CD4-positive, alpha-beta T cell treated with Interleukin-17A for 4 hours (primary cell): Measurements from ENCODE around the gene HIVEP1.
"Not testable (repeated sequence)": the region's sequence is repeated elsewhere in the genome, so short reads cannot be mapped to it uniquely, and the experiment has no call there.

Source experiments
- DNase-seq: peaks from one replicate; pipeline ENCODE4 v3.0.0-alpha.2; 2020; ENCODE audit warnings: mixed read lengths

HIVEP1 gene

DNA sequence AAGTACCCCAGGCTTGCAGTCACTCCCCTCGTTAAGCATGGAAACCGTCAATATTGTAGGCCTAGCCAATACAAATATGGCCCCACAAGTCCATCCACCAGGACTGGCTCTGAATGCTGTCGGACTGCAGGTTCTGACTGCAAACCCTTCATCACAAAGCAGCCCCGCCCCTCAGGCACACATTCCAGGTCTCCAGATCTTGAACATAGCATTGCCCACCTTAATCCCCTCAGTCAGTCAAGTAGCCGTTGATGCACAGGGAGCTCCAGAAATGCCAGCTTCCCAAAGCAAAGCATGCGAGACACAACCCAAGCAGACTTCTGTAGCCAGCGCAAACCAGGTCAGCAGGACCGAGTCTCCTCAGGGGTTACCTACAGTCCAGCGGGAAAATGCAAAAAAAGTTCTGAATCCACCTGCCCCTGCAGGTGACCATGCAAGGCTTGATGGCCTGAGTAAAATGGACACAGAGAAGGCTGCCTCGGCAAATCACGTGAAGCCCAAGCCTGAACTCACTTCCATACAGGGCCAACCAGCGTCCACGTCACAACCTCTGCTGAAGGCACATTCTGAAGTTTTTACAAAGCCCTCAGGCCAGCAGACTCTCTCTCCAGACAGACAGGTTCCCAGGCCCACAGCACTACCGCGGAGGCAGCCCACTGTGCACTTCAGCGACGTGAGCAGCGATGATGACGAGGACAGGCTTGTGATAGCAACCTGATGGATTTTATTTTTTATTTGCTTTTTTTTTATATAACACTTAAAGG is 151.8 kb downstream of the HIVEP1 start:
- DNase-seq, result no peak

DNA sequence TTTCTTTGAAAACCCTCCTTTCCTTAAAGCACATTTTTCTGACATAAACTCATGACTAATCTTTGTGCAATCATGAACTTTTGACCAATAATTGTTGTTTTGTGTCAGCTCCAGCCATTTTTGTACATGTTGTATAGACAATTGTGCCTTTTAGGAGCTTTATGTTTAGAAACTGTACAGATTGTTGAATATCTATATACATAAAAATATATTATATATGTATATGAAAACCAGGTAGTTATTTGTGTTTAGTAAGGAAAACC is 152.3 kb downstream of the HIVEP1 start:
- DNase-seq, result no peak

DNA sequence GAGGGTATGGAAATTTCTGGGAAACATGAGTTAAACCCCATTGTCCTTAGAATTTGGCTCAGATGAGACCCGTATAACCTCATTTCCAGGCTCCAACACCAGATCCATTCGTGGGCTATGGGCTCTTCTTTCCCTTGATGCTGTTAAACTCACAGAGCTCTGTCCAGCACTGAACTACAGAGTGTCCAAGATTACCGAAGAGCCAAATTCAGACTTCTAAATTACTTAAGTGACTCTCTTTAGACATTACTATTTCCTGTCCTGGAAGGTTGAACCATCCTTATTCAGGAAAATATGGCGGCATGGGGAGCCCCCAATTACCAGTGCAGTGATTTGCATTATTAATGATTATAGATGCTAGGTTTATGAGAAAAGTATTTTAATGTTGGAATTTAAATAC is 153.2 kb downstream of the HIVEP1 start:
- no peak for DNase-seq

DNA sequence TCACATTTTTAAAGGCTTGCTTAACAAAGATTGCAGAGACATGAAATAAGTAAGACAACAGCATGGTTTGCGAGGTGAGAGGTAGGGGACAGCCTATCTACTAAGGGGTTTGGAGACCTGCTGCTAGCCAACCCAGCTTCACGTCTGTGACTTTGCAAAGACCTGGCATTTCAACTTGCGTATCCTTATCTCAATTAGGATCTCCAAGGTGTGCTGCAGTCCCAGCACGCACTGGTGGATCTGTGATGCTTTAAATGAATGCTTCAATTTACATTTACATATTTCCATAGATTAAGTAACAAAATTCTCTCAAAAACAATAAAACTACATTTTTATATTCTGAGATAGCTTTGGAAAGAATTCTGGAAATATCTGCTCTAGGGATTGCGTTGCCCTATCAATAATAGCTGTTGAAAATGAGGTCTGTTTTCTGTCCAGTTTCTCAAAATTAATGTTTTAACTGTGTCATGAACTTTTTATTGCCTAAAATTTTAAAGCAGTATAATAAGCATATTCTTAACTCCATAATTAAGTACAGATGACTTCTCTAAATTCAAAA is 153.7 kb downstream of the HIVEP1 start:
- DNase-seq, result no peak

DNA sequence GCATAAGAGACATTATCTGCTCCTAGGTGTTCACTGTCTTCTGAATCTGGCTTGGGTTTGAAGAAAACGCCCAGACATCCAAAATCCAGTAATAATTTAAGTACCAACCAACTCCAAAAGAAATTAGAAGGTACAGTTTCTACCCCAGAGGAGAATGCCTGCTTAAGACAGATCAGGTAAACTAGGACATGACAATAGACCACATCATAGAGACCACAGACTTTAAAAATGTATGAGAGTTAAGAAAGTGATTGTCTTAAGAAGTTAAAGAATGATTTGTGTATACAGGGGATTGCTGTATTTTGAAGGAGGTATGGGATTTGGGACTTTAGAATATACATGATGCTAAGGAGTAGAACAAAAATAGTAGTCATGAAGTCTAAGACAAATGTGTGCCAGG is 157.3 kb downstream of the HIVEP1 start:
- no peak for DNase-seq

GRCh38 chr6:12170351-12171092 is 158.4 kb downstream of the HIVEP1 start:
- DNase-seq, result no peak

DNA sequence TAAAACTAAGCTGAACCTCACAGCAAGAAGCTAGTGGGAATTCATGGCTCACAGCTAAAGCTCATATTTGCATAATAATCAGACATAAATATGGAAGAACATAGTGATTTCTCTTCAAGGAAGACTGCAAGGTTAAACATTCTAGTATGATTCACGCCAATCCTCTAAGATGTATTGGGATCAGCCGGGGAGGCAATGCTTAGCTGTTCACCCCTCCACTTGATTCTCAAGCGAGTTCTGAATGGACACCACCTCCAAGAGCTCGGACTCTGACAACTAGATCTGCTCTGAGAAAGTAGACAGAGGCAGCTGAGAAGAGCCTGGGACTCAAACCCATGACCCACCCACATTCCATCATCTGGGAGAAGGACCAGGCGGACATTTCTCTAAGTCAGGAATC is 159.6 kb downstream of the HIVEP1 start:
- no peak for DNase-seq

GRCh38 chr6:12172572-12172971 is 160.5 kb downstream of the HIVEP1 start:
- no peak for DNase-seq

DNA sequence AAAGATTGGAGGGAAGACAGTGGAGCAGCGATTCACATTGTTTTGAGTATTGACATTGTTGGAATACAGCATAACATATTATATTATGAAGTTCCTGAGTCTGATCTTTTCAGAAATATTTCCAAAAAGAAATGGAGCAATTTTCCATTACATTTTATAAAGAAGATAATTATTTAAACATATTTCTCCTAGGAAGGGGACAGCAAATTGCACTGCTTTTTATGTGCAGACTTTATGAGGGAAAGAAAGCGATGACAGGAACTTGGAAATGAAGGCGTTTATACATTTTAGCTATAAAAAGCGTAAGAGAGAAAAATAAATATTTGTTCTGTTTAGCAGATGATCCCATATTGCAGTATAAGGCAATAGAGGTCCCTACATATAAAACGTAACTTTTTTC is 161.1 kb downstream of the HIVEP1 start:
- DNase-seq, result no peak

GRCh38 chr6:12173661-12174060 is 161.5 kb downstream of the HIVEP1 start:
- no peak for DNase-seq

GRCh38 chr6:12174878-12175277 is 162.8 kb downstream of the HIVEP1 start:
- DNase-seq, result no peak

GRCh38 chr6:12175626-12176025 is 163.5 kb downstream of the HIVEP1 start:
- no peak for DNase-seq

DNA sequence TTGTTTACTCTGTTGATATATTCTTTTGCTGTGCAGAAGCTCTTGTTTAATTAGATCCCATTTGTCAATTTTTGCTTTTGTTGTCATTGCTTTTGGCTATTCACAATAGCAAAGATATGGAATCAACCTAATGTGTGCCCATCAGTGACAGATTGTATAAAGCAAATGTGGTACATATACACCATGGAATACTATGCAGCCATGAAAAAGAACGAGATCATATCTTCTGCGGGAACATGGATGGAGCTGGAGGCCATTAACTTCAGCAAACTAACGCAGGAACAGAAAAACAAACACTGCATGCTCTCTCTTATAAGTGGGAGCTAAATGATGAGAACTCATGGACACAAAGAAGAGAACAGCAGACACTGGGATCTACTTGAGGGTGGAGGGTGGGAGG is 164.7 kb downstream of the HIVEP1 start:
- DNase-seq, result not testable (repeated sequence)

DNA sequence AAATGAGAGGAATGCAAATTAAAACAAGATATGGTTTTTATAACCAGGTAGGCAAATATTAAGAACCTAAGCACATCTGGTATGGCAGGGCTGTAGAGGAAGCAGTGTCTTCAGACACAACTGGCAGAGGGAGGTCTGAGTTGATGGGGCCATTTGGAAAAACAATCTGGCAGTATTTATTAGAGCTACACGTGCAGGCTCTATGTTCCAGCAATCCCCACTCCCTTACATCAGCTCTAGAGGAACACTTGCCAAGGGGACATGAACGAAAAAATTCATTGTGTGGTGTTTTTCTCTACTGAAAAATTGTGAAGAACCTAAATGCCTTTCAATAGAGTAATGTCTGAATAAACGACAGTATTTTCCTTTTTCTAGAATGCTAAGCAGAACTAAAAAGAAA is 166.4 kb downstream of the HIVEP1 start:
- DNase-seq, result no peak

DNA sequence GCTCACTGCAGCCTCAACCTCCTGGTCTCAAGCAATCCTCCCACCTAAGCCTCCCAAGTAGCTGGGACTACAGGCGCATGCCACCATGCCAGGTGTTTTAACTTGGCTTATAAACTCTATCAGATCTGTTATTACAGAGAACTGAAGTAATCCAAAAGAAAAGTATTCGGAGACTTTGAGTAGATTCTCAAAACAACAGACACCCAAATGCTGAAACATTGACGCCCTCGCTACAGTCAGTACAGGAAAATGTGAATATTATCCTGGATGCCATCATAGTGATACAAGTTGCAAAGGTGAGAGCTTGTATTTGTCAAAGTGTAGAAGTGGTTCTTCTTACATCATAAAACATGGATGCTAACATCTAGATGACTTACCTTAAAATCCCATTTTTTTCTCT is 169.4 kb downstream of the HIVEP1 start:
- DNase-seq, result no peak

- DNase-seq, result no peak
Measured at GRCh38 chr6:12182676-12183075, 170.6 kb downstream of the HIVEP1 start.

DNA sequence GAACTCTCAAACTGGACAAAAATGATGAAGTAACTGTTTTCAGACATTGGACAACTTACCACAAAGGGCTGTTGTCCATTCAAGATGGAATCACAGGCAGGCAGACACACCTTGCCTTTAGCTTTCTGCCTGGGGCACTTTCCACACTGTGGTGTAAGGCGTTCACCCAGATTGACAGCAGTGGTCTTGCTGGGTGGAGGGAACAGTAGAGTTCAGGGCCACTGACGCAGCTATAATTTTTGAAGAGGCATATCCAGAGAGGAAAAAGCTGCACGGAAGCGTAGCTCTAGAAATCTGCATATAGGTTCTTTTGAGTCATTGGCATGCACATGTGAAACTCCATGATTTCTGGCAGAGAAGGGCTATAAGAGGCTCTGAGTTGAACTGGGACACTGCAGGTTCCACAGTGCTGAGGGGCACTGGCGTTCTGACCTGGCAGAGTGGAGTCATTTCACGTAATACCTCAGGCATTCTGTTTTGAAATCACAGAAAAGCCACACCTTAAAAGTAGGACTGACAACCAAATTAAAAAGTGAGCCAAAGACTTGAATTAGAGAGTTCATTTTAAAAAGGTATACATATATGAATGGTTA is 173.1 kb downstream of the HIVEP1 start:
- DNase-seq, result no peak

GRCh38 chr6:12186528-12186927 is 174.4 kb downstream of the HIVEP1 start:
- no peak for DNase-seq

DNA sequence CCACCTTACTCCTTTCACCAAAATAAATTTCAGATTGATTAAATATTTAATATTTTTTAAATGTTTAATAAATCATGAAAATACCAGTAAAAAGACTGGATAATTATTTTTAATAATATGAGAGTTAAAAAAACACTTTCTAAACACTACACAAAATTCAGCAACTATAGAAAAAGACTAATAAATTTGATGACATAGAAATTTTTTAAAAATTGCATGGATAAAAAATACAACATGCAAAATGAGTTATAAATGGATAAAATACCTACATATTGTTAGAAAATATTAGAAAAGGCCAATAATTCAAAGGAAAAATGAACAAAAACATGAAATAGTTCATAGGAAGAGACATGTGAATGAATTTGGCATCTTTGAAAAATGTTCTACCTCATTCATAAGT is 177.0 kb downstream of the HIVEP1 start:
- no peak for DNase-seq

- DNase-seq, result no peak
Measured at GRCh38 chr6:12189661-12190060, 177.5 kb downstream of the HIVEP1 start.

DNA sequence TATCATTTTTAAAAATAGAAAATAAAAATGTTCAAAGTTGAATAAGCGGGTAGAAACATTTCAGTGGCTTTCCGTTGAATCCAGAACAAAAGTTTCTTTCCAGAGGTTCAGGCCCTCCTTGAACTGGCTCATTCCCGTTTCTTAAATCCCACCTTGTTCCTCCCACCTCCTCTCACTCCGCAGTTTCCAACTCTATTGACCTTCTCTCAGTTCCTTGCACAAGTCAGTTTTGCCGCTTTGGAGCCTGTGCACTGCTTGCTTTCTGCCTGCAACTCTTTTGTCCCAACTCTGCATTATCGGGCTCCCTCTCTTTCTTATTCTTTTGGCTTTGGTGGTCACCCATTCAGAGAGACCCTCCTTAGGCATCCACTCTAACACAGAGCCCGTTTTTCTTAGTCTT is 178.1 kb downstream of the HIVEP1 start:
- DNase-seq, result no peak

- DNase-seq, result no peak
Measured at GRCh38 chr6:12196326-12196936, 184.3 kb downstream of the HIVEP1 start.

- no peak for DNase-seq
Measured at GRCh38 chr6:12198851-12199250, 186.7 kb downstream of the HIVEP1 start.
